Skeletal muscle cell (primary cell): Measurements from ENCODE around the gene RIPPLY1.

Experiments used
- DNase-seq: peaks from one replicate; pipeline ENCODE4 v3.0.0-alpha.2; 2010; ENCODE audit warnings: low read depth
- H3K4me3 ChIP-seq: 2 replicates; pipeline ENCODE4 v1.5.1; 2011; ENCODE audit warnings: low read depth, mild to moderate bottlenecking, control low read depth, low read length, moderate library complexity

The RIPPLY1 gene

GRCh38 chrX:106862972-106863688, 40.0 kb downstream of the RIPPLY1 start:
- no peak for DNase-seq
- no peak overlapping the region for H3K4me3 ChIP-seq
